B cell (primary cell): ENCODE measurements around the gene WDFY2. TPM values are rescaled to one million over a fixed set of nuclear protein-coding genes. Genes with fewer than 3 reads are reported as not detected.

Source experiments
- ATAC-seq: fragments of 200-7000 bp; cut with Tn5 transposase; one replicate; pipeline ENCODE4 v1.10.0; 2021; ENCODE audit warnings: low read depth, mild to moderate bottlenecking, moderate number of reproducible peaks, moderate library complexity
- CTCF ChIA-PET: fragments of 350-600 bp; sonication (Branson Sonifier 250); formaldehyde crosslinking; loops from one replicate; lab custom pipeline; 2021; ENCODE audit warnings: antibody characterized with exemption, inconsistent platforms; lab: Charles Lee
- POLR2A ChIA-PET: fragments of 350-600 bp; sonication (Branson Sonifier 250); formaldehyde crosslinking; loops from one replicate; lab custom pipeline; 2021; ENCODE audit warnings: antibody characterized with exemption; lab: Charles Lee
- DNase-seq: peaks from one replicate; pipeline ENCODE4 v3.0.0; 2013
- H2AFZ ChIP-seq: 2 replicates; pipeline ENCODE4 v1.6.1; 2012; ENCODE audit warnings: mild to moderate bottlenecking, low read depth, low read length; ENCODE audit not compliant: insufficient read depth, poor library complexity, severe bottlenecking
- H3K27ac ChIP-seq, 2 donors: 1 replicate in 1 of 2; 2 replicates in 1 of 2; pipeline ENCODE4 v1.5.1; 2012 to 2013; ENCODE audit warnings: low read length in 2 of 2, mild to moderate bottlenecking in 2 of 2, moderate library complexity in 1 of 2
- H3K27me3 ChIP-seq, 4 experiments: fragments of 200-600 bp in 1 of 4; sonication (generic) in 1 of 4; replicated peaks in 1 of 4; 1 replicate in 2 of 4; 2 replicates in 2 of 4; pipeline versions ENCODE4 v1.6.1 to v1.7.0; 2013 to 2016; ENCODE audit warnings: low read length in 3 of 4, mild to moderate bottlenecking in 2 of 4, mixed read lengths in 1 of 4, moderate library complexity in 1 of 4; ENCODE audit not compliant: insufficient read depth in 4 of 4, control insufficient read depth in 3 of 4; ENCODE audit errors: control extremely low read depth in 1 of 4
- H3K36me3 ChIP-seq, 2 experiments: replicated peaks in 1 of 2; 1 replicate in 1 of 2; 2 replicates in 1 of 2; pipeline versions ENCODE4 v1.6.1 to v1.7.1; 2013; ENCODE audit warnings: low read length in 1 of 2; ENCODE audit not compliant: insufficient read depth in 2 of 2, control insufficient read depth in 1 of 2; ENCODE audit errors: control extremely low read depth in 1 of 2, extremely low read depth in 1 of 2
- H3K4me1 ChIP-seq, 2 donors: fragments of 200-600 bp in 1 of 2; sonication (generic) in 1 of 2; 1 replicate in 1 of 2; 2 replicates in 1 of 2; pipeline versions ENCODE4 v1.5.1 to v1.6.1; 2013 to 2017; ENCODE audit warnings: low read length in 2 of 2; ENCODE audit not compliant: control insufficient read depth in 2 of 2, insufficient read depth in 2 of 2
- H3K4me2 ChIP-seq: replicated peaks from 2 replicates; pipeline ENCODE3; 2012; ENCODE audit warnings: mild to moderate bottlenecking, low read depth, low read length; ENCODE audit not compliant: poor library complexity, severe bottlenecking
- H3K4me3 ChIP-seq, 5 experiments: fragments of 200-600 bp in 1 of 5; sonication (generic) in 1 of 5; 1 replicate in 3 of 5; 2 replicates in 2 of 5; pipeline versions ENCODE4 v1.5.1 to v1.7.0; 2011 to 2016; ENCODE audit warnings: low read length in 4 of 5, mild to moderate bottlenecking in 4 of 5, low read depth in 2 of 5, control low read depth in 1 of 5, moderate library complexity in 1 of 5; ENCODE audit not compliant: insufficient read depth in 1 of 5; ENCODE audit errors: control extremely low read depth in 1 of 5, extremely low read depth in 1 of 5
- H3K79me2 ChIP-seq: fragments of 200-600 bp; sonication (generic); one replicate; pipeline ENCODE4 v1.6.0; 2016; ENCODE audit warnings: low read length; ENCODE audit not compliant: control insufficient read depth, insufficient read depth
- H3K9ac ChIP-seq: fragments of 200-600 bp; sonication (generic); 2 replicates; pipeline ENCODE4 v1.6.1; 2017; ENCODE audit warnings: mild to moderate bottlenecking, low read length, moderate library complexity
- H3K9me3 ChIP-seq, 3 donors: one replicate each; pipeline versions ENCODE4 v1.6.1 to v1.7.1; 2013; ENCODE audit warnings: low read length in 2 of 3; ENCODE audit not compliant: control insufficient read depth in 2 of 3, insufficient read depth in 1 of 3; ENCODE audit errors: control extremely low read depth in 1 of 3
- H4K20me1 ChIP-seq: 2 replicates; pipeline ENCODE4 v1.6.0; 2012; ENCODE audit warnings: mild to moderate bottlenecking, low read length; ENCODE audit not compliant: insufficient read depth, control insufficient read depth, poor library complexity, severe bottlenecking
- H3K27ac Mint-ChIP-seq: one replicate; pipeline ENCODE4 v1.8.0; 2021; ENCODE audit warnings: mixed read lengths
- H3K27me3 Mint-ChIP-seq: one replicate; pipeline ENCODE4 v1.8.0; 2021; ENCODE audit warnings: mixed read lengths
- H3K4me1 Mint-ChIP-seq: one replicate; pipeline ENCODE4 v1.8.0; 2021; ENCODE audit warnings: mixed read lengths
- H3K4me3 Mint-ChIP-seq: one replicate; pipeline ENCODE4 v1.8.0; 2021; ENCODE audit warnings: mixed read lengths
- H3K9me3 Mint-ChIP-seq: one replicate; pipeline ENCODE4 v1.8.0; 2022; ENCODE audit warnings: mixed read lengths; ENCODE audit not compliant: insufficient read depth
- CTCF ChIP-seq: fragments of 200-600 bp; IDR thresholded peaks from one replicate; pipeline ENCODE4 v1.8.0; 2022; ENCODE audit warnings: antibody characterized with exemption, mild to moderate bottlenecking
- EZH2 ChIP-seq: IDR thresholded peaks from 2 replicates; pipeline ENCODE4 v1.6.1; 2012; ENCODE audit warnings: borderline replicate concordance, low read depth, mild to moderate bottlenecking, moderate library complexity, low read length; ENCODE audit not compliant: insufficient read depth, poor library complexity, severe bottlenecking
- WGBS: methylation state at CpG from one replicate; pipeline ENCODE4 v1.1.5; 2013; ENCODE audit warnings: missing lambda C conversion rate; ENCODE audit not compliant: insufficient coverage; 5-methylcytosine and 5-hydroxymethylcytosine counted together
- intact Hi-C: fragments of 100-400 bp; cut with micrococcal nuclease; formaldehyde crosslinking; loops from one replicate; pipeline ENCODE4 v1.10.0; 2022
- polyA plus RNA-seq: library from polyadenylated mRNA; depleted of rRNA; stranded (reverse); fragments of >200 nt; gene quantifications from 2 replicates; pipeline ENCODE4 v1.2.3, GENCODE V29; 2012
- total RNA-seq, 2 donors: library from RNA; stranded (reverse); fragments of 120-200 nt in 1 of 2; gene quantifications; 1 replicate in 1 of 2; 2 replicates in 1 of 2; pipeline versions ENCODE4 v1.2.3 to v1.2.4, GENCODE V29; 2013 to 2022

The WDFY2 gene
- total and polyA plus RNA-seq, 2 donors (not counting 1 experiment from before 2014, with no cell fraction given) = 12.4 to 47.7 TPM

DNA sequence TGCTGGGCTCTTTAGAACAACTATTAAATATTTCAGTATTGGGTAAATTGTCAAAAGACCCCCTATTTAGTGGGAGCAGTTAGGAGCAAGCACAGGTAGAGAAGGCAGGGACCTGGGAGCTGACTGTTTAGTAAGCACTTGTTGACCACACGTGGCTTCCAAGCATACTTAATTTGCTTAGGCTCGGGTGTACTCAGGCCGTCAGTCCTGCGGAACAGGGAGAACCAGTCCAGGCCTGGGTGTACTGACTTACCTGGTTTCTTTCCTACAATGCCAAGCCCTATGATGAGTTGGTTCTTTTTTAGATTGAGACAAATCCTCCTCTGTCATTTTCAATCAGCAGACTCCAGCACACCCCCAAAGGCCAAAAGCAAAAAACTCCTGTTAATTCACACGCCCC is 90.0 kb downstream of the WDFY2 start:
- H2AFZ ChIP-seq = no peak overlapping the region
- intact Hi-C loops = no loop called here
- no peaks in the 10 kb centered on the region for H3K27me3 ChIP-seq
- peaks cover 0 to 4% (median 0%) of the 10 kb centered on the region in 3 donors for H3K9me3 ChIP-seq
- peaks cover 0 to 3% of the 10 kb centered on the region in 2 experiments for H3K36me3 ChIP-seq
- DNase-seq (no peak), ATAC-seq (no peak)
- peaks cover 38% of the 10 kb centered on the region for H3K4me1 Mint-ChIP-seq
- peaks cover 4% of the 10 kb centered on the region for H3K9me3 Mint-ChIP-seq
- peaks cover 54% of the 10 kb centered on the region for H4K20me1 ChIP-seq
- H3K9ac ChIP-seq = no peak overlapping the region
- no peak overlapping the region for H3K4me3 Mint-ChIP-seq
- H3K4me1 ChIP-seq = peaks cover 10 to 22% of the 10 kb centered on the region in 2 donors
- CTCF ChIA-PET = interaction anchor here (0.6 kb wide), 1 partner anchor 23 kb away, joined by 3 read pairs; no protein-coding TSS in a partner anchor
- POLR2A ChIA-PET = no interaction called here
- no peak overlapping the region for H3K4me2 ChIP-seq
- H3K27me3 Mint-ChIP-seq = no peaks in the 10 kb centered on the region
- H3K27ac ChIP-seq = no peak overlapping the region
- H3K27ac Mint-ChIP-seq = no peak overlapping the region
- TF ChIP-seq EZH2 (no peak), CTCF (no peak)
- no peak overlapping the region for H3K4me3 ChIP-seq
- H3K79me2 ChIP-seq = peaks cover 62% of the 10 kb centered on the region
- WGBS = 100% methylated on average over 1 of the region's 5 CpGs

DNA sequence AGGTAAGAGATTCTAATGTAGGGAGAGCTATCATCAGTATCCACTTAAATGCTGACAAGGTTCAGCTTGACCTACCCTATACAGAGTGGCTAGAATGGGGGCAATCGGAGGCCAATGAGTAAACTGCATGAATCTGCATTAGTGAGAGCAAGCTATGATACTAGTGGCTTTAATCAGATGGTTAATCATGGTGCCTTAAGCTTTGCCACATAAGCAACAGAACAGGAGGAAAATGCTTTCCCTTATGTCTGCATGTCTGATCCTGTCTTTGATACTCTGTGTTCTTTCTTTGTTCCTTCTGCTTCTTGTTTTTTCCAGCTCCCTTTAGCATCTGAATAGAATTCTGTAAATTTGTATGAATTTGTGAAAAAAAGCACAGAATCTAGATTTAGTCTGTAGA is 91.1 kb downstream of the WDFY2 start:
- no peak overlapping the region for H3K4me2 ChIP-seq
- no peaks in the 10 kb centered on the region for H3K27me3 ChIP-seq
- H3K9ac ChIP-seq = no peak overlapping the region
- no CpG with 5 or more reads among the region's 1 CpG for WGBS
- Mint-ChIP-seq H3K9me3 (peaks cover 4% of the 10 kb centered on the region), H3K27ac (no peak overlapping the region), H3K4me3 (no peak overlapping the region), H3K27me3 (no peaks in the 10 kb centered on the region), H3K4me1 (peaks cover 30% of the 10 kb centered on the region)
- no peak overlapping the region for H3K4me3 ChIP-seq
- H4K20me1 ChIP-seq = peaks cover 44% of the 10 kb centered on the region
- peaks cover 0 to 4% (median 0%) of the 10 kb centered on the region in 3 donors for H3K9me3 ChIP-seq
- peaks cover 51% of the 10 kb centered on the region for H3K79me2 ChIP-seq
- H3K4me1 ChIP-seq = peaks cover 3 to 12% of the 10 kb centered on the region in 2 donors
- H3K36me3 ChIP-seq = peaks cover 0 to 3% of the 10 kb centered on the region in 2 experiments
- ATAC-seq (no peak), DNase-seq (no peak)
- CTCF ChIA-PET = no interaction called here
- POLR2A ChIA-PET = no interaction called here
- H2AFZ ChIP-seq = no peak overlapping the region
- intact Hi-C loops = no loop called here
- TF ChIP-seq CTCF (no peak), EZH2 (no peak)
- H3K27ac ChIP-seq = no peak overlapping the region
